Lower lobe of right lung (tissue), 2 donors: Measurements from ENCODE around the gene CYBA. TPM values are rescaled to one million over a fixed set of nuclear protein-coding genes. Genes with fewer than 3 reads are reported as not detected.

Experiments used
- ATAC-seq, 2 donors: fragments of 200-7000 bp; cut with Tn5 transposase; one replicate each; pipeline ENCODE4 v1.9.1; 2020 to 2022; ENCODE audit warnings: mild to moderate bottlenecking in 2 of 2, moderate library complexity in 2 of 2
- DNase-seq: peaks from one replicate; pipeline ENCODE4 v3.0.0-alpha.2; 2020
- H3K27ac ChIP-seq: fragments of 200-600 bp; one replicate; pipeline ENCODE4 v1.8.0; 2022
- H3K27me3 ChIP-seq: fragments of 200-600 bp; one replicate; pipeline ENCODE4 v1.8.0; 2022; ENCODE audit warnings: low read depth
- H3K36me3 ChIP-seq: fragments of 200-600 bp; one replicate; pipeline ENCODE4 v1.8.0; 2022; ENCODE audit warnings: mild to moderate bottlenecking
- H3K4me1 ChIP-seq: fragments of 200-600 bp; one replicate; pipeline ENCODE4 v1.8.0; 2022
- H3K4me3 ChIP-seq: fragments of 200-600 bp; one replicate; pipeline ENCODE4 v1.8.0; 2022; ENCODE audit warnings: mild to moderate bottlenecking
- H3K9me3 ChIP-seq: fragments of 200-600 bp; one replicate; pipeline ENCODE4 v1.8.0; 2022
- CTCF ChIP-seq: fragments of 200-600 bp; IDR thresholded peaks from one replicate; pipeline ENCODE4 v1.8.0; 2022; ENCODE audit warnings: antibody characterized with exemption, mild to moderate bottlenecking
- intact Hi-C: fragments of 100-400 bp; cut with DNase I; formaldehyde crosslinking; loops from one replicate; pipeline ENCODE4 v1.11.0; 2022
- total RNA-seq: library from RNA; stranded (reverse); fragmentation: NEBNext Ultra II Directional; extraction: Animal tissue kit (Norgen Biotek cat#: 25700); gene quantifications from one replicate; pipeline ENCODE4 v1.2.1, GENCODE V29; 2021
- donor health status: DM: no; HTN: yes; CAD: no; lungs with severe emphysema.

Gene CYBA
- total RNA-seq, 1 donor from 2014 or later = 371 TPM

DNA sequence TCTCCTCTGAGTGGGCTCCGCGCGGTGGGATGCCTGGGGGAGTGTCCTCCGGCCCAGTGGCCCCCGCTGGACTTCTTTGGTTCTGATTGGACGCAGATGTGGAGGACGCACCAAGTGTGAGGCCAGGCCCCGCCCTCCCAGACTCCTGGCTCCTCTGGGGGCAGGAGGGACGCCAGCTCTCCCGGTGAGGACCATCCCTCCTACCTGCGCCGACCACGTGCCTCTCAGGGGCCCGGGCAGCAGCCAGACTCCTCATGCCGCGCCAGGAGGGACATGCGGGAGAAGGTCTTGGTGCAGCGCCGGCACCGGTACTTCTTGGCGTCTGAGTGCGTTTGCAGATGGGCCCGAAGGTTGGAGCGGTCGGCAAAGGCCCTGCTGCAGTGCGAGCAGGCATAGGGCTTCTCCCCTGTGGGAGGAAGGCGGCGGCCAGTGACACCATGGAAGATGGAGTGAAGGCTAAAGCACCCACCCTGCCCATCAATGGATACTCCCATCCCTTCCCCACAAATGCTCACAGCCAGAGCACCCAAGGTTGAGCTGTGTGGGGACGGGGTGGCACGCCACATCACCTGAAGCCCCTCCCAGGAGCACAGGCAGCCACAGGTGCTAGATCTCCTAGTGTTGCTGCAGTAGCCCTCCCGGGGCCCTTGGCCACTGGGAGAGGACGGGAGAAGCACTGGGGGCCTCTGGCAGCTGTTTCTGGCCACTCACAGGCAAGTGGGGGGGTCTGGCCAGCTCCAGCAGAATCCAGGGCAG, 27.5 kb upstream of the CYBA start:
- Histone ChIP-seq H3K4me1 (peaks cover 18% of the 10 kb centered on the region), H3K4me3 (no peak overlapping the region), H3K9me3 (no peaks in the 10 kb centered on the region), H3K27me3 (peaks cover 25% of the 10 kb centered on the region), H3K27ac (no peak overlapping the region), H3K36me3 (peaks cover 17% of the 10 kb centered on the region)
- ATAC-seq (no peak), DNase-seq (peak; percentile 43)
- TF ChIP-seq CTCF = no peak
- intact Hi-C loops = no loop called here

DNA sequence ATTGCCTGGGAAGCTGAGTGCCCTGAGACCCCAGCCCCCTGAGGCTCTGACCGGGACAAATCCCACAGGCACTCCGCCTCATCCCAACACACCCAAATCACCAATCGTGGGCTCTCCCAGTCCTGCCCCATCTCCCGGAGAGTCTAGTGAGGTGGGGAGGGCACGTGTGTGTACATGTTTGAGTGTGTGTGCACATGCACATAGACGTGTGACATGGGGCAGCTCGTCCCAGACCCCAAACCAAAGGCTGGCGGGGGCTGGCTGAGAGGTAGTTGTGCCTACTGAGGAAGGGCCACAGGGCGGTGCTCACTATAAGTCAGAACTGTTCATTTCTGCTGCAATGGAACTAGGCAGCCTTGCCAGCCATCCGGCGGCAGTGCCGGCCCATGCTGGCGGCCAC, 26.9 kb upstream of the CYBA start:
- Histone ChIP-seq H3K4me3 (no peak overlapping the region), H3K9me3 (no peaks in the 10 kb centered on the region), H3K4me1 (peaks cover 18% of the 10 kb centered on the region), H3K27ac (no peak overlapping the region), H3K36me3 (peaks cover 17% of the 10 kb centered on the region), H3K27me3 (peaks cover 25% of the 10 kb centered on the region)
- no peak for TF ChIP-seq CTCF
- ATAC-seq (no peak), DNase-seq (no peak)
- intact Hi-C loops = no loop called here

DNA sequence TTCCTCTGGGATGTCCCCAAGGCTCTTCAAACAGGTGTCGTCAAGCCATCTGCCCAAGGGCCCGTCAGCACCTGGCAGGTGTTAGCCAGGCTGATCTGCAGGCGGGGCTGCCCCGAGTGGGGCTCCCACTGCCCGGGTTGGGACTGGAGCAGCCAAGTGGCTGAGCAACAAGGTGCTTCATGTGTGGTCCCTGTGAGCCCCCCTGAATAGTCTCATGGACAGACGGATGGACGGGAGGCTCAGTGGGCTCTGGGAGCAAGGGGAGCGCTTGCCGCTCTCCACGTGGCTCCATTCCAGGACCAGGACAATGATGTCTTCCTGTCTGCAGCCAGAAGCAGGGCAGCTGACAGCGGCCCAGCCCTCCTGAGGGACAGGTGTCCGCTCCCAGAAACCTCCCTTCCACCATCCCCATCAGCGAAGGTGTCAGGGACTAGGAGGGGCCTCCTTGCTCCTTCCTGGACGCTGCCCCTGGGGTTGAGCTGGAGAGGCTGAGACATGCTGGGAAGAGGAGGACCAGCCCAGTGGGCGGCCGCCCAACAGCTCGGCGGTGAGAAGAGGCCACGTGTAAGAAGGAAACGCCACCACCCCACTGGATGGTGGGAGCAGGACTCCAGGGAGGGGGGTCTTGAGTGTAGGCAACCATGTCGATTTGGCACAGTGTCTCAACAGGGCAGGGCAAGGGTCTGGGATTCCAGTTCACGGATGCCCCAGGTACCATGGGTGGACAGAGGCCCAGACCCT, 25.8 kb upstream of the CYBA start:
- peaks cover 20% of the 10 kb centered on the region for H3K27me3 ChIP-seq
- DNase-seq (no peak), ATAC-seq (no peak)
- peaks cover 9% of the 10 kb centered on the region for H3K4me1 ChIP-seq
- intact Hi-C loops = no loop called here
- peaks cover 17% of the 10 kb centered on the region for H3K36me3 ChIP-seq
- no peak overlapping the region for H3K27ac ChIP-seq
- no peak overlapping the region for H3K4me3 ChIP-seq
- no peak for TF ChIP-seq CTCF
- no peaks in the 10 kb centered on the region for H3K9me3 ChIP-seq

- intact Hi-C loops = no loop called here
- no peaks in the 10 kb centered on the region for H3K9me3 ChIP-seq
- ATAC-seq = no peak
- no peak overlapping the region for H3K27ac ChIP-seq
- no peak for DNase-seq
- peaks cover 11% of the 10 kb centered on the region for H3K36me3 ChIP-seq
- H3K4me3 ChIP-seq = no peak overlapping the region
- no peak for TF ChIP-seq CTCF
- no peaks in the 10 kb centered on the region for H3K4me1 ChIP-seq
- peaks cover 4% of the 10 kb centered on the region for H3K27me3 ChIP-seq
Observed at GRCh38 chr16:88673716-88674379, 23.0 kb upstream of the CYBA start.

DNA sequence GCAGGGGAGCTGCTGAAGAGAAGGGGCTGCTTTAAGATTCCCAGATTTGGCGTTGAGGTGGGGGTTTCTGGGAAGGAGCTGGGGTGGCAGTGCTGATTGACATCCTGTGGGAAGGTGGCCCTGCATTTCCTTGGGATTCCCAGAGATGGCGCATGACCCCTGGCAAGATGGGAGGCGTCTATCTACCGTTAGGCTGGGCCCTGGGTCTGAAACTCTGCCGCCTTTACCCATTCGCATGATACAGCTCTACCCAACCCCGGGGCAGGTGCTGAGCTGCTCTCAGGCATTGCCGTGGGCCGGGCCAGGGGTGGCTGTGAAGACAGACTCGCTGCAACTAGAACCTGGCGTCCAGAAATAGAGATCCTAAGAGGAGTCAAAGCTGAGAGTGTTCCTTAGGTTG, 21.9 kb upstream of the CYBA start:
- Histone ChIP-seq H3K4me1 (no peaks in the 10 kb centered on the region), H3K36me3 (peaks cover 7% of the 10 kb centered on the region), H3K4me3 (no peak overlapping the region), H3K9me3 (no peaks in the 10 kb centered on the region), H3K27me3 (no peaks in the 10 kb centered on the region), H3K27ac (no peak overlapping the region)
- intact Hi-C loops = no loop called here
- peak; percentile 48 for DNase-seq
- ATAC-seq = peak in 1 of 2 donors; percentile 37
- TF ChIP-seq CTCF = no peak
